HEK293 (cell line): Measurements from ENCODE around the gene TRMT112.

Experiments
- CTCF ChIA-PET: fragments of 350-600 bp; formaldehyde crosslinking; extraction: SDS; loops from one replicate; lab custom pipeline; 2021; ENCODE audit warnings: antibody characterized with exemption; lab: Yijun Ruan, JAX
- POLR2A ChIA-PET: fragments of 300-600 bp; formaldehyde crosslinking; extraction: SDS; loops from one replicate; lab custom pipeline; 2020; ENCODE audit warnings: antibody characterized with exemption, inconsistent platforms; lab: Yijun Ruan, JAX
- H3K27ac ChIP-seq: fragments of 200-500 bp; sonication (Bioruptor generic); 2 replicates; pipeline ENCODE4 v1.5.1; 2014; ENCODE audit warnings: low read depth, low read length, control low read depth, inconsistent platforms; ENCODE audit errors: extremely low read depth
- H3K36me3 ChIP-seq, 2 experiments: fragments of 200-500 bp in 1 of 2; sonication (Bioruptor generic) in 1 of 2; 1 replicate in 1 of 2; 2 replicates in 1 of 2; pipeline ENCODE4 v1.5.1; 2014 to 2017; ENCODE audit warnings: inconsistent platforms in 2 of 2, low read length in 2 of 2; ENCODE audit not compliant: control insufficient read depth in 2 of 2, insufficient read depth in 1 of 2
- H3K4me1 ChIP-seq: fragments of 200-500 bp; sonication (Bioruptor generic); 2 replicates; pipeline ENCODE4 v1.5.1; 2014; ENCODE audit warnings: mild to moderate bottlenecking, low read length, inconsistent platforms; ENCODE audit not compliant: control insufficient read depth, insufficient read depth
- H3K4me3 ChIP-seq: 2 replicates; pipeline ENCODE4 v1.5.1; 2011; ENCODE audit warnings: low read depth, mild to moderate bottlenecking, control low read depth, low read length, moderate library complexity
- H3K9me3 ChIP-seq: fragments of 200-500 bp; sonication (Bioruptor generic); 2 replicates; pipeline ENCODE4 v1.5.1; 2014; ENCODE audit warnings: low read depth, low read length, inconsistent platforms; ENCODE audit not compliant: control insufficient read depth, insufficient read depth
- ATF2 ChIP-seq: fragments of 450-650 bp; formaldehyde crosslinking; IDR thresholded peaks from 2 replicates; pipeline ENCODE4 v1.5.1; 2016; ENCODE audit warnings: missing biosample characterization, missing genetic modification characterization, low read depth
- BCL11A ChIP-seq: fragments of 450-650 bp; formaldehyde crosslinking; IDR thresholded peaks from 2 replicates; pipeline ENCODE4 v1.5.1; 2016; ENCODE audit warnings: low read depth, missing biosample characterization, missing genetic modification characterization
- KLF10 ChIP-seq: fragments of 450-650 bp; IDR thresholded peaks from 2 replicates; pipeline ENCODE4 v1.5.1; 2018; ENCODE audit warnings: missing biosample characterization, mild to moderate bottlenecking, missing genetic modification characterization
- SALL2 ChIP-seq: fragments of 450-650 bp; formaldehyde crosslinking; IDR thresholded peaks from 2 replicates; pipeline ENCODE4 v1.5.0; 2017; ENCODE audit warnings: missing biosample characterization, mild to moderate bottlenecking, missing genetic modification characterization, borderline replicate concordance
- ZBTB20 ChIP-seq: fragments of 450-650 bp; formaldehyde crosslinking; IDR thresholded peaks from 2 replicates; pipeline ENCODE4 v1.5.1; 2016; ENCODE audit warnings: missing biosample characterization, missing genetic modification characterization
- ZNF133 ChIP-seq: fragments of 450-650 bp; formaldehyde crosslinking; IDR thresholded peaks from 2 replicates; pipeline ENCODE4 v1.5.1; 2016; ENCODE audit warnings: missing biosample characterization, missing genetic modification characterization
- ZNF311 ChIP-seq: fragments of 450-650 bp; formaldehyde crosslinking; IDR thresholded peaks from 2 replicates; pipeline ENCODE4 v1.5.1; 2017; ENCODE audit warnings: missing biosample characterization, missing genetic modification characterization, borderline replicate concordance
- ZNF560 ChIP-seq: fragments of 450-650 bp; formaldehyde crosslinking; IDR thresholded peaks from 2 replicates; pipeline ENCODE4 v1.5.1; 2017; ENCODE audit warnings: missing biosample characterization, missing genetic modification characterization, borderline replicate concordance
- TF ChIP-seq, protein P1 (sequence below): fragments of 450-650 bp; formaldehyde crosslinking; optimal IDR thresholded peaks from 2 replicates; pipeline ENCODE3; 2016; ENCODE audit warnings: missing biosample characterization, mild to moderate bottlenecking, missing genetic modification characterization
- TF ChIP-seq, protein P2 (sequence below): fragments of 450-650 bp; formaldehyde crosslinking; conservative IDR thresholded peaks from 2 replicates; pipeline ENCODE4 v1.5.1; 2016; ENCODE audit warnings: low read depth, missing biosample characterization, missing genetic modification characterization
- TF ChIP-seq, protein P3 (sequence below): fragments of 450-650 bp; formaldehyde crosslinking; IDR thresholded peaks from 2 replicates; pipeline ENCODE4 v1.5.1; 2016; ENCODE audit warnings: missing biosample characterization, missing genetic modification characterization
- TF ChIP-seq, protein P4 (sequence below): fragments of 450-650 bp; formaldehyde crosslinking; IDR thresholded peaks from 2 replicates; pipeline ENCODE4 v1.5.1; 2016; ENCODE audit warnings: missing biosample characterization, missing genetic modification characterization

Gene TRMT112

GRCh38 chr11:64339754-64340408 lies 22.5 kb upstream of the TRMT112 start, which contains the start of gene CCDC88B:
Gene CCDC88B (plus strand): TSS chr11:64340204. CDS start chr11:64340267, 63 bp downstream.
- ChIA-PET POLR2A (no interaction called here), CTCF (interaction anchor here (0.5 to 7.9 kb wide), 4 partner anchors 15 to 221 kb away, joined by 3 to 86 read pairs (median 12); partner anchors contain the start of genes FKBP2, PRDX5 and TRMT112)
- TF ChIP-seq, protein P1, sequence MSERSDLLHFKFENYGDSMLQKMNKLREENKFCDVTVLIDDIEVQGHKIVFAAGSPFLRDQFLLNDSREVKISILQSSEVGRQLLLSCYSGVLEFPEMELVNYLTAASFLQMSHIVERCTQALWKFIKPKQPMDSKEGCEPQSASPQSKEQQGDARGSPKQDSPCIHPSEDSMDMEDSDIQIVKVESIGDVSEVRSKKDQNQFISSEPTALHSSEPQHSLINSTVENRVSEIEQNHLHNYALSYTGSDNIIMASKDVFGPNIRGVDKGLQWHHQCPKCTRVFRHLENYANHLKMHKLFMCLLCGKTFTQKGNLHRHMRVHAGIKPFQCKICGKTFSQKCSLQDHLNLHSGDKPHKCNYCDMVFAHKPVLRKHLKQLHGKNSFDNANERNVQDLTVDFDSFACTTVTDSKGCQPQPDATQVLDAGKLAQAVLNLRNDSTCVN (tag by site-specific recombination), result no peak
- TF ChIP-seq ZBTB20 (tag by site-specific recombination), result no peak
- no peak for TF ChIP-seq ZNF560
- no peak for TF ChIP-seq KLF10 (tag by site-specific recombination)
- TF ChIP-seq SALL2 (tag by site-specific recombination), result no peak
- TF ChIP-seq ATF2 (tag by site-specific recombination), result no peak
- no peak for TF ChIP-seq ZNF133
- no peak for TF ChIP-seq ZNF311
- TF ChIP-seq BCL11A (tag by site-specific recombination), result no peak
- TF ChIP-seq, protein P2, sequence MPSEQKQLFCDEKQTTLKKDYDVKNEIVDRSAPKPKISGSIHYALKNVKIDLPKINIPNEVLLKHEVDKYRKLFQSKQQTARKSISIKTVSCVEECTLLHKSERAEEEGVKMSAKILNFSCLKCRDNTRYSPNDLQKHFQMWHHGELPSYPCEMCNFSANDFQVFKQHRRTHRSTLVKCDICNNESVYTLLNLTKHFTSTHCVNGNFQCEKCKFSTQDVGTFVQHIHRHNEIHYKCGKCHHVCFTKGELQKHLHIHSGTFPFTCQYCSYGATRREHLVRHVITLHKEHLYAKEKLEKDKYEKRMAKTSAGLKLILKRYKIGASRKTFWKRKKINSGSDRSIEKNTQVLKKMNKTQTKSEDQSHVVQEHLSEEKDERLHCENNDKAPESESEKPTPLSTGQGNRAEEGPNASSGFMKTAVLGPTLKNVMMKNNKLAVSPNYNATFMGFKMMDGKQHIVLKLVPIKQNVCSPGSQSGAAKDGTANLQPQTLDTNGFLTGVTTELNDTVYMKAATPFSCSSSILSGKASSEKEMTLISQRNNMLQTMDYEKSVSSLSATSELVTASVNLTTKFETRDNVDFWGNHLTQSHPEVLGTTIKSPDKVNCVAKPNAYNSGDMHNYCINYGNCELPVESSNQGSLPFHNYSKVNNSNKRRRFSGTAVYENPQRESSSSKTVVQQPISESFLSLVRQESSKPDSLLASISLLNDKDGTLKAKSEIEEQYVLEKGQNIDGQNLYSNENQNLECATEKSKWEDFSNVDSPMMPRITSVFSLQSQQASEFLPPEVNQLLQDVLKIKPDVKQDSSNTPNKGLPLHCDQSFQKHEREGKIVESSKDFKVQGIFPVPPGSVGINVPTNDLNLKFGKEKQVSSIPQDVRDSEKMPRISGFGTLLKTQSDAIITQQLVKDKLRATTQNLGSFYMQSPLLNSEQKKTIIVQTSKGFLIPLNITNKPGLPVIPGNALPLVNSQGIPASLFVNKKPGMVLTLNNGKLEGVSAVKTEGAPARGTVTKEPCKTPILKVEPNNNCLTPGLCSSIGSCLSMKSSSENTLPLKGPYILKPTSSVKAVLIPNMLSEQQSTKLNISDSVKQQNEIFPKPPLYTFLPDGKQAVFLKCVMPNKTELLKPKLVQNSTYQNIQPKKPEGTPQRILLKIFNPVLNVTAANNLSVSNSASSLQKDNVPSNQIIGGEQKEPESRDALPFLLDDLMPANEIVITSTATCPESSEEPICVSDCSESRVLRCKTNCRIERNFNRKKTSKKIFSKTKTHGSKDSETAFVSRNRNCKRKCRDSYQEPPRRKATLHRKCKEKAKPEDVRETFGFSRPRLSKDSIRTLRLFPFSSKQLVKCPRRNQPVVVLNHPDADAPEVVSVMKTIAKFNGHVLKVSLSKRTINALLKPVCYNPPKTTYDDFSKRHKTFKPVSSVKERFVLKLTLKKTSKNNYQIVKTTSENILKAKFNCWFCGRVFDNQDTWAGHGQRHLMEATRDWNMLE (tag by site-specific recombination), result no peak
- TF ChIP-seq, protein P3, sequence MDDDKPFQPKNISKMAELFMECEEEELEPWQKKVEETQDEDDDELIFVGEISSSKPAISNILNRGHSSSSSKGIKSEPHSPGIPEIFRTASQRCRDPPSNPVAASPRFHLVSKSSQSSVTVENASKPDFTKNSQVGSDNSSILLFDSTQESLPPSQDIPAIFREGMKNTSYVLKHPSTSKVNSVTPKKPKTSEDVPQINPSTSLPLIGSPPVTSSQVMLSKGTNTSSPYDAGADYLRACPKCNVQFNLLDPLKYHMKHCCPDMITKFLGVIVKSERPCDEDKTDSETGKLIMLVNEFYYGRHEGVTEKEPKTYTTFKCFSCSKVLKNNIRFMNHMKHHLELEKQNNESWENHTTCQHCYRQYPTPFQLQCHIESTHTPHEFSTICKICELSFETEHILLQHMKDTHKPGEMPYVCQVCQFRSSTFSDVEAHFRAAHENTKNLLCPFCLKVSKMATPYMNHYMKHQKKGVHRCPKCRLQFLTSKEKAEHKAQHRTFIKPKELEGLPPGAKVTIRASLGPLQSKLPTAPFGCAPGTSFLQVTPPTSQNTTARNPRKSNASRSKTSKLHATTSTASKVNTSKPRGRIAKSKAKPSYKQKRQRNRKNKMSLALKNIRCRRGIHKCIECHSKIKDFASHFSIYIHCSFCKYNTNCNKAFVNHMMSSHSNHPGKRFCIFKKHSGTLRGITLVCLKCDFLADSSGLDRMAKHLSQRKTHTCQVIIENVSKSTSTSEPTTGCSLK (tag by site-specific recombination), result no peak
- TF ChIP-seq, protein P4, sequence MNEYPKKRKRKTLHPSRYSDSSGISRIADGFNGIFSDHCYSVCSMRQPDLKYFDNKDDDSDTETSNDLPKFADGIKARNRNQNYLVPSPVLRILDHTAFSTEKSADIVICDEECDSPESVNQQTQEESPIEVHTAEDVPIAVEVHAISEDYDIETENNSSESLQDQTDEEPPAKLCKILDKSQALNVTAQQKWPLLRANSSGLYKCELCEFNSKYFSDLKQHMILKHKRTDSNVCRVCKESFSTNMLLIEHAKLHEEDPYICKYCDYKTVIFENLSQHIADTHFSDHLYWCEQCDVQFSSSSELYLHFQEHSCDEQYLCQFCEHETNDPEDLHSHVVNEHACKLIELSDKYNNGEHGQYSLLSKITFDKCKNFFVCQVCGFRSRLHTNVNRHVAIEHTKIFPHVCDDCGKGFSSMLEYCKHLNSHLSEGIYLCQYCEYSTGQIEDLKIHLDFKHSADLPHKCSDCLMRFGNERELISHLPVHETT (tag by site-specific recombination), result no peak
- Histone ChIP-seq H3K9me3 (no peaks in the 10 kb centered on the region), H3K27ac (no peak within 1 kb of the TSS), H3K4me1 (no peaks in the 10 kb centered on the region), H3K36me3 (no peaks in the 10 kb centered on the region), H3K4me3 (no peak within 1 kb of the TSS)
